MM.1S (cell line): ENCODE results near the gene HIF1A.

Source experiments
- DNase-seq: peaks from one replicate; pipeline ENCODE4 v3.0.0-alpha.2; 2015
- H2AFZ ChIP-seq: fragments of 300-600 bp; sonication (generic); 2 replicates; pipeline ENCODE4 v1.6.0; 2016; ENCODE audit warnings: antibody characterized with exemption, low read length
- H3F3A ChIP-seq: fragments of 300-600 bp; sonication (generic); 2 replicates; pipeline ENCODE4 v1.6.1; 2016; ENCODE audit warnings: mild to moderate bottlenecking, antibody characterized with exemption, low read length, moderate library complexity, mixed read lengths; ENCODE audit not compliant: insufficient read depth
- H3K27ac ChIP-seq: fragments of 300-600 bp; sonication (generic); 2 replicates; pipeline ENCODE4 v1.5.1; 2016; ENCODE audit warnings: mild to moderate bottlenecking, low read length
- H3K27me3 ChIP-seq: fragments of 300-600 bp; sonication (generic); replicated peaks from 2 replicates; pipeline ENCODE4 v1.6.0; 2016; ENCODE audit warnings: low read length; ENCODE audit not compliant: insufficient read depth
- H3K36me3 ChIP-seq: fragments of 300-600 bp; sonication (generic); replicated peaks from 2 replicates; pipeline ENCODE4 v1.6.1; 2016; ENCODE audit warnings: mild to moderate bottlenecking, low read length, mixed read lengths; ENCODE audit not compliant: insufficient read depth
- H3K4me1 ChIP-seq: fragments of 300-600 bp; sonication (generic); 2 replicates; pipeline ENCODE4 v1.6.1; 2016; ENCODE audit warnings: low read length, mixed read lengths
- H3K4me2 ChIP-seq: fragments of 300-600 bp; sonication (generic); 2 replicates; pipeline ENCODE4 v1.6.0; 2016; ENCODE audit warnings: low read depth, low read length
- H3K4me3 ChIP-seq: fragments of 300-600 bp; sonication (generic); 2 replicates; pipeline ENCODE4 v1.5.1; 2016; ENCODE audit warnings: low read length, mixed read lengths
- H3K79me2 ChIP-seq: fragments of 300-600 bp; sonication (generic); 2 replicates; pipeline ENCODE4 v1.6.1; 2016; ENCODE audit warnings: mixed run types, low read length, mixed read lengths
- H3K9ac ChIP-seq: fragments of 300-600 bp; sonication (generic); 2 replicates; pipeline ENCODE4 v1.6.1; 2016; ENCODE audit warnings: low read length, mixed read lengths
- H3K9me2 ChIP-seq: fragments of 300-600 bp; sonication (generic); replicated peaks from 2 replicates; pipeline ENCODE4 v1.6.1; 2016; ENCODE audit warnings: mild to moderate bottlenecking, low read length, mixed read lengths; ENCODE audit not compliant: insufficient read depth
- H3K9me3 ChIP-seq: fragments of 300-600 bp; sonication (generic); replicated peaks from 2 replicates; pipeline ENCODE4 v1.6.1; 2016; ENCODE audit warnings: mild to moderate bottlenecking, low read length, mixed read lengths; ENCODE audit not compliant: insufficient read depth
- H4K20me1 ChIP-seq: fragments of 300-600 bp; sonication (generic); 2 replicates; pipeline ENCODE4 v1.6.1; 2016; ENCODE audit warnings: mild to moderate bottlenecking, low read length, moderate library complexity, mixed read lengths; ENCODE audit not compliant: insufficient read depth
- CTCF ChIP-seq: fragments of 300-600 bp; sonication (generic); IDR thresholded peaks from 2 replicates; pipeline ENCODE4 v1.5.1; 2016; ENCODE audit warnings: antibody characterized with exemption, low read length, mixed read lengths
- EZH2 ChIP-seq: fragments of 300-600 bp; sonication (generic); optimal IDR thresholded peaks from 2 replicates; pipeline ENCODE3; 2017; ENCODE audit warnings: low read depth, mild to moderate bottlenecking, antibody characterized with exemption, low read length, mixed read lengths
- EZH2phosphoT487 ChIP-seq: fragments of 300-600 bp; sonication (generic); IDR thresholded peaks from 2 replicates; pipeline ENCODE4 v1.6.1; 2018; ENCODE audit warnings: antibody characterized with exemption, low read length

The HIF1A gene

GRCh38 chr14:61774861-61775260, 79.5 kb downstream of the HIF1A start:
- Histone ChIP-seq H3K79me2 (no peaks in the 10 kb centered on the region), H3K4me3 (no peak overlapping the region)
- TF ChIP-seq EZH2 (no peak), CTCF (no peak), EZH2phosphoT487 (no peak)

GRCh38 chr14:61780125-61780524, 84.8 kb downstream of the HIF1A start:
- Histone ChIP-seq H3K4me1 (no peaks in the 10 kb centered on the region), H3K36me3 (no peaks in the 10 kb centered on the region), H3K27me3 (no peaks in the 10 kb centered on the region), H3K9me2 (no peaks in the 10 kb centered on the region), H4K20me1 (no peaks in the 10 kb centered on the region), H2AFZ (no peak overlapping the region), H3K4me3 (no peak overlapping the region), H3F3A (no peaks in the 10 kb centered on the region), H3K9me3 (no peaks in the 10 kb centered on the region), H3K9ac (no peak overlapping the region), H3K79me2 (no peaks in the 10 kb centered on the region), H3K27ac (peak overlapping the region; percentile 34; the same call in 1 of the 2 replicates), H3K4me2 (no peak overlapping the region)
- TF ChIP-seq CTCF (no peak), EZH2 (no peak), EZH2phosphoT487 (no peak)
- DNase-seq: peak; percentile 28

More at GRCh38 chr14:61774861-61775260, 79.5 kb downstream of the HIF1A start:
- no peaks in the 10 kb centered on the region for H3K4me1 ChIP-seq
- no peaks in the 10 kb centered on the region for H3K9me2 ChIP-seq
- H3K27me3 ChIP-seq: no peaks in the 10 kb centered on the region
- no peaks in the 10 kb centered on the region for H3F3A ChIP-seq
- no peak for DNase-seq
- no peaks in the 10 kb centered on the region for H3K9me3 ChIP-seq
- H4K20me1 ChIP-seq: no peaks in the 10 kb centered on the region
- no peaks in the 10 kb centered on the region for H3K36me3 ChIP-seq
- H2AFZ ChIP-seq: no peak overlapping the region
- H3K9ac ChIP-seq: no peak overlapping the region
- H3K4me2 ChIP-seq: no peak overlapping the region
- no peak overlapping the region for H3K27ac ChIP-seq

GRCh38 chr14:61797309-61797708, 102.0 kb downstream of the HIF1A start:
- Histone ChIP-seq H2AFZ (no peak overlapping the region), H3K27ac (no peak overlapping the region), H3K4me1 (no peaks in the 10 kb centered on the region), H3K79me2 (no peaks in the 10 kb centered on the region), H3K27me3 (no peaks in the 10 kb centered on the region), H4K20me1 (no peaks in the 10 kb centered on the region), H3K4me2 (no peak overlapping the region), H3F3A (no peaks in the 10 kb centered on the region), H3K9me2 (no peaks in the 10 kb centered on the region), H3K9me3 (no peaks in the 10 kb centered on the region), H3K36me3 (no peaks in the 10 kb centered on the region), H3K9ac (no peak overlapping the region), H3K4me3 (no peak overlapping the region)
- TF ChIP-seq EZH2: no peak
- no peak for TF ChIP-seq EZH2phosphoT487
- TF ChIP-seq CTCF: no peak
- DNase-seq: no peak
